ENCODE data around the gene ERCC5. TPM values are rescaled to one million over a fixed set of nuclear protein-coding genes. Genes with fewer than 3 reads are reported as not detected.

Gene ERCC5
- total RNA-seq, 4 donors from 2014 or later: 47.1 to 113 (median 85.1) TPM

GRCh38 chr13:102905905-102906771 lies 60.3 kb downstream of the ERCC5 start:
- H3K27ac ChIP-seq: no peak overlapping the region
- no peak overlapping the region for H3K4me3 ChIP-seq
- H3K27me3 ChIP-seq: no peaks in the 10 kb centered on the region
- H3K9me3 ChIP-seq: no peaks in the 10 kb centered on the region
- TF ChIP-seq POLR2A (IDR thresholded peaks at IDR 0.05): no peak
- no peak for TF ChIP-seq EP300 (IDR thresholded peaks at IDR 0.05)
- TF ChIP-seq CTCF (IDR thresholded peaks at IDR 0.05): no peak
- WGBS, 2 donors: 78 to 86% methylated on average over 7 of the region's 7 CpGs
- no peaks in the 10 kb centered on the region for H3K36me3 ChIP-seq
- no peaks in the 10 kb centered on the region for H3K4me1 ChIP-seq
- DNase-seq (ENCODE audit: low spot score in 2 of 2): no peak

- no peak for TF ChIP-seq POLR2A (IDR thresholded peaks at IDR 0.05)
- no peak for TF ChIP-seq EP300 (IDR thresholded peaks at IDR 0.05)
- no peak for TF ChIP-seq CTCF (IDR thresholded peaks at IDR 0.05)
- H3K4me1 ChIP-seq: no peaks in the 10 kb centered on the region
- H3K36me3 ChIP-seq: no peaks in the 10 kb centered on the region
- H3K4me3 ChIP-seq: no peak overlapping the region
- no peak for DNase-seq (ENCODE audit: low spot score in 2 of 2)
- no peaks in the 10 kb centered on the region for H3K9me3 ChIP-seq
- 41% methylated on average over 2 of the region's 2 CpGs for WGBS, 2 donors
- no peaks in the 10 kb centered on the region for H3K27me3 ChIP-seq
- H3K27ac ChIP-seq: no peak overlapping the region
Measured at GRCh38 chr13:102907016-102907756, 61.4 kb downstream of the ERCC5 start.

GRCh38 chr13:102907886-102908515 lies 62.2 kb downstream of the ERCC5 start:
- H3K27me3 ChIP-seq: no peaks in the 10 kb centered on the region
- H3K4me3 ChIP-seq: no peak overlapping the region
- no peak overlapping the region for H3K27ac ChIP-seq
- DNase-seq (ENCODE audit: low spot score in 2 of 2): no peak
- no peaks in the 10 kb centered on the region for H3K4me1 ChIP-seq
- TF ChIP-seq EP300 (IDR thresholded peaks at IDR 0.05) (no peak), POLR2A (IDR thresholded peaks at IDR 0.05) (no peak), CTCF (IDR thresholded peaks at IDR 0.05) (no peak)
- 94% methylated on average over 4 of the region's 4 CpGs for WGBS, 2 donors
- no peaks in the 10 kb centered on the region for H3K36me3 ChIP-seq
- H3K9me3 ChIP-seq: no peaks in the 10 kb centered on the region

- Histone ChIP-seq H3K36me3 (no peaks in the 10 kb centered on the region), H3K9me3 (no peaks in the 10 kb centered on the region), H3K4me3 (no peak overlapping the region), H3K27me3 (no peaks in the 10 kb centered on the region), H3K27ac (no peak overlapping the region), H3K4me1 (peaks cover 0 to 11% (median 3%) of the 10 kb centered on the region in 4 donors)
- no peak for DNase-seq (ENCODE audit: low spot score in 2 of 2)
- TF ChIP-seq EP300 (IDR thresholded peaks at IDR 0.05): no peak
- TF ChIP-seq CTCF (IDR thresholded peaks at IDR 0.05): no peak
- no peak for TF ChIP-seq POLR2A (IDR thresholded peaks at IDR 0.05)
- WGBS, 2 donors: 93% methylated on average over 3 of the region's 3 CpGs
Measured at GRCh38 chr13:102909971-102910370, 64.1 kb downstream of the ERCC5 start.

Data from tibial nerve (tissue), 4 donors.